HG03558 (cell line): ENCODE data around the gene MMUT.
"Not testable (repeated sequence)": the region's sequence is repeated elsewhere in the genome, so short reads cannot be mapped to it uniquely, and the experiment has no call there.

Source experiments
- ATAC-seq: cut with Tn5 transposase; IDR thresholded peaks from one replicate; pipeline ENCODE4 v1.9.1; 2021; ENCODE audit warnings: moderate number of reproducible peaks; ENCODE audit not compliant: unreplicated experiment; ENCODE audit errors: extremely low read depth

MMUT gene

DNA sequence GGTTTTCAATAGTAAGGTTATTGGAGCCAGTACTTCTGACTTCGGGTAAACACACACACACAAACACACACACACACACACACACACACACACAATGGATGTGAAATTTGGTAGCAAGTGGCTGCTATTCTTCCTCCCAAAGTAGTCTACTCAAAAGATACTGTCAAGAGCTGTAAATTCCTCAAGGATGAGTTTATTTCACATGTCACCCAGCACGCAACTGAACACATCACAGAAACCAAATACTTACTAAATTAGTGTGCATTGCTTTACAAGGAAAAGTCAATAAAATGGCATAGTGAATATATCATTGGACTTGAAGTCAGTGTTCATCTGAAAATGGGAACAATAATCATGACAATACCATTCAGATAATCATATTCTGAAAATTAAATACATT is 32.9 kb downstream of the MMUT start:
- no peak for ATAC-seq

DNA sequence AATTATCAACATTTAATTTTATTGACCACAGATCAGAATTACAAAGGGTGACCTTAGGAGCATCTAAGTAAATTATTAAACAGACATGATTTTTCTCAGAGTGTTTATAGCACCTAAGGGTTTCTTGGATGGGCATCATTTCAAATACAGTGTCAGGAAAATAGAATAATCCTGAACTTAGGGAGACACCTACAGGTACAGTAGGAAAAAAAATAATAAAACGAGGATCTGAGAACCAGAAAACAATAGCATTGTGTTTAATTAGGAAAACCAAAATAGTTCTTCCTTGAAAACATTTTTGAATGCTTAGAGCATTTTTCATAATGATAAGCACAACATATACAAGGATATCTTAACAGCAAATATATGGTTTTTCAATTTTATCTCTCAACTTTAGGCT is 39.2 kb downstream of the MMUT start:
- no peak for ATAC-seq

DNA sequence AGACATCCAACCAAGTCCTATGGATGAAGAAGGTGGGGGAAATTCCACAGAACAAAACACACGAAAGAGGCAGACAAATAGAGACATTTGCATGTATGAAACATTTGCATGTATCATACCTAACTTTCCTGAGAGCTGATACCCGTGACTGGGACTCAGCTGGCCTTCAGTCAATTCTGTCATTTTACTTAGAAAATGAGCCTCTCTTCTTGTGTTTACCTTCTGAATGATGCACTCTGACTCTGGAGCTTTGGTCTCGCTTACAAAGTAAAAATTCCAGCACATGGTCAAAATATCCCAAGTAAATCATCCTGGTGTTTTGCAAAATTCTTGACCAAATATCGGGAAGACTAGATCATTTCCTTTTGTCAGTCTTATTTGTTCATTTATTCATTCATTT is 46.9 kb downstream of the MMUT start:
- no peak for ATAC-seq

DNA sequence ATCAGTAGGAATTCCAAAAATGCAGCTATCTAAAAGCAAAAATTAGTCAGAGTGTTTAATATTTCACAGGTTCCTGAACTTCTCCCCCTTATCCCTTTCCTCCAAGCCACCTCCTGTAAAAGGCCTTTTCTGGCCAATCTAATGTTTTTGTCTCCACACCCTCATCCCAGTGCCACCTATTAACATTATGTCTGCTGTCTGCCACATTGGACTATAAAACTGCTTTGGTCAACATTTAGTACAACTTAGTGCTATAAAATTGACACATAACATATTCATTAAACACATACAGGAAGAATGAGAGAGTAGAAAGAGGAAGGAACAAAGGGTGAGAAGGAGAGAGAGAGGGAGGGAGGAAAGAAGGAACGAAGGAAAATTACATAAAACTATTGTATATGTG is 47.7 kb downstream of the MMUT start:
- no peak for ATAC-seq

DNA sequence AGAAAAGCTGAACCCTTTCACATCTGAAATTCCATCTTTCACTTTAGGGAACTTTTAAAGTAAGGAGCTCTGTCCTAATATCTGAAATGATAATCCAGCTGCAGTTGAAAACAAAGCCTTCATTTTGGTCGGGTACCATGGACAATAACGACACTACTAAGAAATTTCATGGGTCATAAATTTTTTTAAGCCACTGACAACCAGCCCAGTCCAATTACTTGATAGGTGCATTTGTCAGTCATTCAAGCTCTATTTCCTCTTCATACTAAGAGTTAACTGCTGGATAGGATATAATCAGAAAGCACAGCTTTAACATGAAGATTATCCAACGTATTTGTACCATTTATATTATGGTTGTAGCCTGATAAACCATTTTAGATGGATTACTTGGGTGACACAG is 52.5 kb downstream of the MMUT start:
- no peak for ATAC-seq

DNA sequence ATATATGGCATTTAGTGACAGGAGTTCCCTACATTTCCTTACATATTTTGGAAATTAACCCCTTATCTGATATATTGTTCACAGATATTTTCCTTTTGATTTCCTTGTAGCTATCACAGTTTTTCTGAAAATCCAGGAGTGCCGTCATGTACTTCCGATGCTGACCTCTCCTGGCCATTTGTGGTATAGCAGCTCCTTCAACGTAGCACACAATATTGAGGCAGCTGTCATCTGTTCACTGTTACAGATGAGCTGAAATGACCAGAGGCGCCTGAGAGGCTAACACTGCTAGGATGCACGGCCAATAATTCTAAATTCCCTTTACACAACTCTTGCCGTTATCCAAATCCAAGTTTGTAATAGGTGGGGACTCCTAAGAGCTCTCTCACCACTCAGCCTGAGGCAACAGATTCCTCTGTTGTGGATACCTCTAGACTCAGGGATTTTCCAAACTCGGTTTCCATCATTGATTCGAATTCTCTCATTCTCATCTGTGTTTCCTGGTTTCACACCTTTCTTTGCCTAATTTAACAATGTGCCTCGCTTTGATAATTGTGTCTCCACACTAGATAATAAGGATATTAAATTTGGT is 53.0 kb downstream of the MMUT start:
- peak; percentile 66 for ATAC-seq

DNA sequence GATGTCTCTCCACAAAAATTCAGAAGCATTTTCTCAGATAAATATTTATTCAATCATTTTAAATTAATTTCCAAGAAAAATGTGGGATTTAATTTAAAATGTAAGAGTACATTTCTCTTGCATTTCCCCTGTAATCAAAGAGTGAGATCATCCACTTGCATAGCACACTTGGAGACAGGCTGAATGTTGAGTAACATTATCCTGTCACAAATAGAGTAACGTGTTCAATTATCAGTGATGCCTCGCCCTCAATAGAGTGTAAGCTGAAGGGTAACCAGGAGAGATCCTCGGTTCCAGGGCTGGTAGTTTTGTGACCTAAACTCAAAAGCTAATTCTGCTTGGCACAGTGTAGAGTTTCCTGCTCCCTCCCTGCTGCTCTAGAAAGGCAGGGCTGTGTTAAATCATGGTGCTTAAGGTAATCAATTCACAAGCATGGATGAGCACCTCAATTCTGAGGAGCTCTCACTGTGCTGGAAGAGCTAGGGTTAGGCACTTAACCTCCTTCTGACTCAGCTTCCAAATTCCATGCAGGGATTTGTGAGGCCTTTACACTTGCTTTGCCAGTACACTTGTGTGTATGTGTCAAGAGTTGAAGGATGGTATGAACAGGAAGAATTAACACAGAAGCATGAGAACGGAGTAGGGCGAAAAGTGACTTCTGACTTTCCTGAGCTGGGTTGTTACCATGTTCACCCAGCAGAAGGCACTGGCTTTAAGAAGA is 56.6 kb downstream of the MMUT start:
- ATAC-seq = no peak

DNA sequence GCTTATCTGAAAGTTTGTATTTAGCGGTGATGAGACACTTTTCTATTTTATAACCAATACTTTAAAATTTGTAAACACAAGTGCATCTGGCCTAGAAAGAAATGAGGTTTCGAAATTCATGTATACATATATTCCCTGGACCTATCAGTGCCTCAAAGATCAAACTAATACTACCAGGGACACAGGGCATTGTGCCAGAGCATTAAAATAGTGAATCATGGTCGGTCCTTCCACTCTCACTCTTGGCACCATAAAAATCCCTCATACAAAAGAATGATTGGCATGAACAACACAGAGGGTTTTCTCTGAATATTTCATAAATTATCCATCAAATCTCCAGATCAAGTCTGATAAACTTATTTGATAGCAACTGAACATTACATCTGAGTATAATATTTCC is 62.0 kb downstream of the MMUT start:
- ATAC-seq = no peak

DNA sequence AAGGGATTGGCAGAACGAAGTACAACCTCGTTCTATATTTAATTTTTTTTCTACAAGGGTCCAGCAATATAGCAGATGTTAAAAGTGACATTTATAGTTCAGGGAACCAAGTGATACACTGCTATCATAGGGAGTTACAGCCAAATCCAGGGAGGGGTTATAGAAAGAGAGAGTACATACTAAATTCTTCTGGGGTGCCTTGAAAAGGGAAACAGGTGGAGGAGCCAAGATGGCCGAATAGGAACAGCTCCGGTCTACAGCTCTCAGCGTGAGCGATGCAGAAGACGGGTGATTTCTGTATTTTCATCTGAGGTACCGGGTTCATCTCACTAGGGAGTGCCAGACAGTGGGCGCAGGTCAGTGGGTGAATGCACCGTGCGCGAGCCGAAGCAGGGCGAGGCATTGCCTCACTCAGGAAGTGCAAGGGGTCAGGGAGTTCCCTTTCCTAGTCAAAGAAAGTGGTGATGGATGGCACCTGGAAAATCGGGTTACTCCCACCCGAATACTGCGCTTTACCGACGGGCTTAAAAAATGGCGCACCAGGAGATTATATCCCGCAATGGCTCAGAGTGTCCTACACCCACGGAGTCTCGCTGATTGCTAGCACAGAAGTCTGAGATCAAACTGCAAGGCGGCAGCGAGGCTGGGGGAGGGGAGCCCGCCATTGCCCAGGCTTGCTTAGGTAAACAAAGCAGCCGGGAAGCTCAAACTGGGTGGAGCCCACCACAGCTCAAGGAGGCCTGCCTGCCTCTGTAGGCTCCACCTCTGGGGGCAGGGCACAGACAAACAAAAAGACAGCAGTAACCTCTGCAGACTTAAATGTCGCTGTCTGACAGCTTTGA is 76.2 kb downstream of the MMUT start:
- not testable (repeated sequence) for ATAC-seq

DNA sequence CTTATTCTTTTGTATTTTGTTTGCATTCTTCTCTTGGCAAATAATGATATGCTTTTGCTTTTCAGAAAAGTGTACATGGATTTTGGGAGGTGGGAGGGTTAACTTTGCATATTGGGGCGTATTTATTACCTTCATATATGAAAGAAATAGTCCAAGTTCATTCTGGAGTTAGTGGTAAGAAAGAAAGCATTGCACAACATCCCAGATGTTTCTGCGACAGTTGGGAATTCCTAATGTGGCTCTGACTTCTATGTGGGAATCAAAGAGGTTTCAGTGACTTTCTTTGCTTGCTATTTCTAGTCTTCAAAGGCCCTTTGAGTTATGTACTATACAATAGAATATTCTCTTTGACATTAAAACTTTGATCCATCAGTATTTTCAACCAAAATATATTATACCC is 78.1 kb downstream of the MMUT start:
- no peak for ATAC-seq
